ACC112 (cell line): ENCODE data around the gene RPS14.

Experiments
- H2AFZ ChIP-seq: fragments of 200-600 bp; sonication (generic); one replicate; pipeline ENCODE4 v1.6.0; 2017; ENCODE audit warnings: antibody characterized with exemption, low read length; ENCODE audit not compliant: unreplicated experiment
- H3K27ac ChIP-seq: fragments of 200-600 bp; sonication (generic); 2 replicates; pipeline ENCODE4 v1.5.1; 2014; ENCODE audit warnings: low read depth, mild to moderate bottlenecking, antibody characterized with exemption, low read length, moderate library complexity
- H3K27me3 ChIP-seq: fragments of 200-600 bp; sonication (generic); 2 replicates; pipeline ENCODE4 v1.6.1; 2014; ENCODE audit warnings: mild to moderate bottlenecking, antibody characterized with exemption, low read length, moderate library complexity, mixed read lengths; ENCODE audit not compliant: insufficient read depth
- H3K36me3 ChIP-seq: fragments of 200-600 bp; sonication (generic); 2 replicates; pipeline ENCODE4 v1.6.1; 2016; ENCODE audit warnings: mild to moderate bottlenecking, antibody characterized with exemption, low read length, moderate library complexity, mixed read lengths; ENCODE audit not compliant: insufficient read depth
- H3K4me1 ChIP-seq: fragments of 200-600 bp; sonication (generic); one replicate; pipeline ENCODE4 v1.6.1; 2016; ENCODE audit warnings: low read length, mixed read lengths; ENCODE audit not compliant: insufficient read depth, unreplicated experiment, control insufficient read depth
- H3K4me3 ChIP-seq: fragments of 200-600 bp; sonication (generic); 2 replicates; pipeline ENCODE4 v1.5.1; 2014; ENCODE audit warnings: mild to moderate bottlenecking, low read depth, low read length
- H3K79me2 ChIP-seq: fragments of 200-600 bp; sonication (generic); one replicate; pipeline ENCODE4 v1.6.0; 2016; ENCODE audit warnings: low read length; ENCODE audit not compliant: control insufficient read depth, unreplicated experiment, insufficient read depth

Gene RPS14

DNA sequence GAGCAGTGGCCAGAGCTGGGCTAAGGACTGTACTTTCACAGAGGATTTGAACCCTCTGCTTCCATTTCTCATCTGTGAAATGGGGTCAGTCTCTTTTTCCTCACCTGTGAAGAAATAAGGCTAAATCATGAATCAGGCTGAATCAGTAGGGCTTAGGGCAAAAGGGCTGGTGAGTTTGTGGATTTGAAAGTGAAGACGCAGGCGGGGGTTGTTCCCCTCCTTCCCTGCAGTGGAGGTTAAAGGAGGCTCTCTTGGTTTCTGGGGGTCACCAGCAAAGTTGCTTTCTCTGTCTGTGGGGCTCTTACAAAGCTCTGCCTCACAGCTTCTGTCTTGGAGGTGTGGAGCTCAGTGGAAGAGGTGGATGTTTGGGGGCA is 40.7 kb upstream of the RPS14 start:
- Histone ChIP-seq H3K4me1 (peaks cover 56% of the 10 kb centered on the region), H3K27ac (peak overlapping the region; percentile 68; the same call in 1 of the 2 replicates), H3K79me2 (peaks cover 79% of the 10 kb centered on the region), H3K4me3 (no peak overlapping the region), H3K27me3 (no peaks in the 10 kb centered on the region), H3K36me3 (no peaks in the 10 kb centered on the region), H2AFZ (no peak overlapping the region)

DNA sequence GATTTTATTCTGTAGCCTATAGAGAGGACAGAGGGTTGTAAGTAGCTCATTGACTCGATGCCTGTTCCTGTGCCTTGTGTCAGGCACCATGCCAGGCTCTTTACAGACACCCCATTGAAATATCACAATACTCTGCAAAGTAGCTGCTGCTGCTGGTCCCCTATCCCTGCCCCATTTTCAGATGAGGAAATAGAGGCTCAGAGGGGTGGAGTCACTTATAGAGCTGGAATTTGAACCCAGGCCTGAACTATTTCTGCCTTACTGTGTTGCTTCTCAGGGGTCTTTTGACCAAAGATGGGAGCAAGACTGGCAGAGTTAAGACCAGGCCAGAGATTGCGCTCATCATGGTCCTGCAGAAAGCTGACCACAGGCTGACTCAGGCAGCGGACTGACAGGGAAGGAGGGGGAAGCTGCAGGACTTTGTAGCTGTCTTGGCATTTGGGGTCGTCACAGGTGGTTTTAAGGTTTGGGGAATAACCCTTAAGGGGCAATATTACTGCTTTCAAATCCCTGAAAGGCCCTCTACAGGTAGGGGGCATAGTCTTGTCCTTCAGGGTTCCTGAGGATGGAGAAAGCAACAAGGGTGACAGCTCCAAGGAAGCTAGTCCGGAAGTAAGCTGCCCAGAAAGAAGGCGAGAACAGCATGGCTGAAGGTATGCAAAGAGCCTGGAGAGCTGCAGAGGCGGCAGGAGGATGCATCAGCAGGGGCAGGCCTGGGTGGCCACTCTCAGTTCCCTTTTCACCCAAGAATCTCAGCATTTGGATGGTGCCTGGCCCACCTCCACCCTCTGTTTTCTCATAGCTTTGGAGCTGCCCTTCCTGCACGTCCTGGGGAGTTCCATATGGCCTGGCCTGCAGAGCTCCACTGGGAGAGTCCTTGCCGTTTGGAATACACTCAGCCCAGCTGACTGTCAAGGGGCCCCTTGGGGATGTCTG is 40.1 kb upstream of the RPS14 start:
- Histone ChIP-seq H3K27ac (peak overlapping the region; percentile 68), H3K4me3 (peak overlapping the region; percentile 91), H2AFZ (no peak overlapping the region)

DNA sequence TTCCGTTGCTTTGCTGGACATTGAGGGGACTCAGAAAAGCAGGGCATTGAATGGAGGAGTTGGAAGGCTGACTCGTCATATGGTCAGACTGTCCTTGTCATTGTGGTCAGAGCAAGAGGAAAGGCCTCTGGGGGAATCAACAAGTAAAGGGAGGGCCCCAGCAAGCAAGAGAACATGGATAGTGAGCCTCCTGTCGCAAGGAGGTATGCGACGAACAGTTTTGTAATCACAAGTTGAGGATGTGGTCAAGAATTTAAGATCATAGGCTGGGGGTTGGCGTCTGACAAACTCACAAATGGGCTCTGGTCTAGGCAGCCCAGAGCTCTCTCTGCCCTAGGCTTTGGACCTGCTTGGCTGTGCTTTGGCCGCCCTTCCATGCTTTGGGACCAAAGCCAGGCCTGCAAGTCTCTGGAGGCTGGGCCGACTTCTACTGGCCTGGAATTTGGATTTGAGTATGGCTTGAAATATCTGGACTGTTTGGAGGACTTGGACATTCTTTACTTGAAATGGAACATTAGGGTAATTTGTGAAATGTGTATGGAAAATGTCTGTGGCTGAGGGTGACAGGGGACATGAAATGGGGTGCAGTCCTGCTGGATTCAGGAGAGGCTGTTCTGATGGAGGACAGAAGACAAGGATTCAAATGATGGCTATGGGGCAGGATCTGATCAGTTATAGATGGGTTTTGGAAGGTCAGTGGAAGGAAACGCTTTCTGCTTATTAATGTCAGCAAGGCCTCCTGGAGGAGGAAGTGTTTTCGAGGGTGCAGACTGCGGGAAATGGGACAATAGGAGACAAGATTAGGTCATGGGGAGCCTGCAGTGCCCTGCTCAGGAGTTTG is 39.2 kb upstream of the RPS14 start:
- peaks cover 73% of the 10 kb centered on the region for H3K79me2 ChIP-seq
- H3K27ac ChIP-seq = peak overlapping the region; percentile 68
- peak overlapping the region; percentile 91 for H3K4me3 ChIP-seq
- H3K4me1 ChIP-seq = peaks cover 56% of the 10 kb centered on the region
- no peaks in the 10 kb centered on the region for H3K36me3 ChIP-seq
- H2AFZ ChIP-seq = no peak overlapping the region
- H3K27me3 ChIP-seq = no peaks in the 10 kb centered on the region

More for the DNA sequence above, 40.1 kb upstream of the RPS14 start:
- Histone ChIP-seq H3K79me2 (peaks cover 79% of the 10 kb centered on the region), H3K4me1 (peaks cover 56% of the 10 kb centered on the region), H3K27me3 (no peaks in the 10 kb centered on the region), H3K36me3 (no peaks in the 10 kb centered on the region)

DNA sequence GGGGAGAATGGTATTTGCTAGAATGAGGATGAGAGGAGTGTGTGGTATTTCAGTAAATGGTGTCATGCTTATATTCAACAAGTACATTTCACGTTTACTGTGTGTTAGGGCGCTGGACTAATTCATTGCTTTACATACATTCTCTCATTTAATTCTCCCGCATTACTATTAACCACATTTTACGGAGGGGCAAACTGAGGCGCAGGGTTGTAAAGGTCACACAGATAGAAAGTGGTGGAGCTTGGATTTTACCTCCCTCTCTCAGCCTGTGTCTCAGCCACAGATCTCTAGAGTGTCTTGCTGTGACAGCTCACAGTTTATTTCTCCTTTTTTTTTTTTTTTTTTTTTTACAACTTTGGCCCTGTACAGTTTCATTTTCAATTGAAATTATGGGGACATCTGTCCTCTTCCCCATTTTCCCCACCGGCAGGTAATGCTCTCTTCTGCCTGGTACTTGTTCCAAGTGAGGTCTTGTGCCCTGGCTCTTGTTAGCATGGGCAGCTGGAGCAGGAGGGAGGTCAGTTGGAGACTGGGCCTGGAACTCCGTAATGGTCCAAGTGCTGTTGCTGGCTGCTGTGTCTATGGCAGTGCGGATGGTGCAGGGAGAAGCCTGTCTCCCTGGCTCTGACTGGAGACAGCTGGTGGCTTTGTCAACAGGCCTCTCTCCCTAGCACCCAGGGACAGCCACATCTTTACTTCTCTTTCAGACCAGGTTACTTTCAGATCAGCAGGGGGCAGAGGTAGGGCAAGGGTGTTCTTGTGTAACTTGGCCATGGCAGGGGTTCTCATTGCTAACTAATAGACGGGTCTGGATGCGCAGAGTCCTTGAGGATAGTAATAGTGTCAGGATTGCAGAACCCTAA is 37.9 kb upstream of the RPS14 start:
- H2AFZ ChIP-seq = no peak overlapping the region
- H3K79me2 ChIP-seq = peaks cover 63% of the 10 kb centered on the region
- H3K36me3 ChIP-seq = no peaks in the 10 kb centered on the region
- peaks cover 50% of the 10 kb centered on the region for H3K4me1 ChIP-seq
- H3K27ac ChIP-seq = peak overlapping the region; percentile 68
- H3K27me3 ChIP-seq = no peaks in the 10 kb centered on the region
- peak overlapping the region; percentile 91 for H3K4me3 ChIP-seq

DNA sequence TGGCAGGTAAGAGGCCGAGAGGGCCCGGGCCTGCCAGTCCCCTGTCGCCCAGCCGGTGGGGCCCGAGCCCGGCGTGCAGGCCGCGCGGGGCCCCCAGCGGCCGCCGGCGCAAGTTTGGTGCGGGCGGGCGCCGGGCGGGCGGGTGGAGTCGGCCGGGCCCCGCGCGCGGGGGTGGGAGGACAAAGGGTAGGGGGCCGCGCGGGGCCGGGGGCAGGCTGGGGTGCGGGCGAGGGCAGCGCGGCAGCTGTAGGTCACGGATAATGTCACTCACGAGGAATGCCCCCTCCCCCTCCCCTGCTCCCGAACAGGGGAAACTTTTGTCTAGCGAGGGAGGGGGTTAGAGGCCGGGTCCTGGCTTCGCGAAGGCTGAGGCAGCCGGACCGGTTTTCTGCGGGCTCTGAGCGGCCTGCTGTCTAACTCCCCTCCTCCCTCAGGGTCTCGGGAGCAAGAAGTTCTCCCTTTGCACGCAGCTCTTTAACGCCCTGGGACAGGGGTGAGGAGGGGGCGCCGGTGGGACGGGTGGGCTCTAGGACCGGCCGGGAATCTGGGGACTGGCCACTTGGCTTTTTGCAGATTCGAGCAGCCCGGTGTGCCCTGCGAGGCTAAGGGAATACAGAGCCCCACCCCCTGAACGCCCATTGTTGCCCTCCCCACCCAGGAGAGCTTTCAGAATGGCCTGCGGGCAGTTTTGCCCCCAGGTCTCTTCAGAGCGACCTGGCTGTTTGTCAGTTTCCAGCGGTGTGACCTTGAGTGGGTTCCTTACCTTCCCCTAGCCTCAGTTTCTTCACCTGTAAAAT is 37.1 kb upstream of the RPS14 start:
- peaks cover 55% of the 10 kb centered on the region for H3K79me2 ChIP-seq
- peak overlapping the region; percentile 68 for H3K27ac ChIP-seq

DNA sequence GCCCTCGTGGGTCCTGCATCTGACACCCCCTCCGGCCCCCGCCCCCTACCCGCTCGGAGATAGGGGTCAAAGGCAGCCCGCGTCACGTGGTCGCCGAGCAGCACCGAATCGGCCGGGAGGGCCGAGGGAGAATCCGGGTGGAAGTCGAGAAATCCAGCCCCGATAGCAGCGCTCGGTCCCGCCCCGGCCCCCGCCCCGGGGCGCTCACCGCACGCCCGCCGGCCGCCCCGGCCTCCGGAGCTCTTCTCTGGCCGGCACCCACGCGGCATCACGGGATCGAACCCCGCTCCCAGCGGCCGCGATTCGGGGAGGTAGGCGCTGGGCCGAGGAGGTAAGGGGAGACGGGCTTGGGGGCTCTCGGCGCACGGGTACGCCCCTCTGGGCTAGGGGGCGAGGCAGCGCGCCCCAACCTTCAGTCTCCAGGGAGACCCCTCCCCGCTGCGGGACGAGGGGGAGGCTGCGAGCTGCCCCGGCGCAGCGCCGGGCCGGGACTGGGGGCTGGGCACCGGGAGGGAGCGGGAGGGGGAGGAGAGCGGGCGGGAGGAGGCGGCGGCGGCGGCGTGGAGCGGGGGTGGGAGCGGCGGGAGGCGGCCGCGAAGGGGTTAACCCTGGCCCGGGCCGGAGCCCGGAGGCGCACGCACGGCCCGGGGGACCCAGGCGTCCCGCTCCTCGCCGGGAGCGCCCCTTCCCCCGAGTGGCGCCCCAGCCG is 36.3 kb upstream of the RPS14 start:
- Histone ChIP-seq H2AFZ (peak overlapping the region; percentile 95), H3K79me2 (peaks cover 47% of the 10 kb centered on the region), H3K36me3 (no peaks in the 10 kb centered on the region), H3K4me1 (peaks cover 35% of the 10 kb centered on the region), H3K27ac (peak overlapping the region; percentile 44; the same call in 1 of the 2 replicates), H3K27me3 (no peaks in the 10 kb centered on the region), H3K4me3 (peak overlapping the region; percentile 91)

More for the DNA sequence above, 37.1 kb upstream of the RPS14 start:
- Histone ChIP-seq H3K27me3 (no peaks in the 10 kb centered on the region), H3K36me3 (no peaks in the 10 kb centered on the region), H3K4me1 (peaks cover 42% of the 10 kb centered on the region), H2AFZ (no peak overlapping the region), H3K4me3 (peak overlapping the region; percentile 91)

DNA sequence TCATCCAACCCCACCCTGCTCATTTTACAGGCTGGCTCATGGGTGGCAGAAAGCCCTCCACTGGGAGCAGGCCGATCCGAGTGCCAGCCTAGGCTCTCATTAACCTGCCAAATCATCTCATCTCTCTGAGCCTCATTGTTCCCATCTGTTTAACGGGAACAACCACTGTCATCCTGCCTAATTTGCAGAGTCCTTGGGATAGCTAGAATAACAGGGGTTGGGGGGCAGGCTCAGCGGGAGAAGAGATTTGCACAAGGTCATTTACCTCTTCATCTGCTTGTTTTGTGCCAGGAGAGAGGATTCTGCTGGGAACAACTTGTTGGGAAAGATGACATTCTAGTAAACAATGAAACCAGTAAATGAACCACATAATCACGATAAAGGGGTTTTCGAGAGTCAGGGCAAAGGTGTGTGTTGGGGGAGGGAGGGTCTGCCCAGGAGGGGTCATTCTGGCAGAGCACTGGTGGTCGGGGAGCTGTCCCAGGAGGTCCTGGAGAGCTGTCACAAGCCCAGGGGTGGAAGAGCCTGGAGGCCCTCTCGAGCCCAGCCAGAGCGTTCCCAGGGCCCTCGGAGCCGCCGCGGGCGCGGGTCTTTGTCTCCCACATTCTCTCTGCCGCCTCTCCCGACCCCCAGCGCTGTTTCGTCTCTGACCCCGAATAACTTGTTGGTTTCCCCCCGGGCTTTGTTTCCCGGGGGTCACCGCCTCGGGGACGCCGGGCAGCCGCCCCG is 35.6 kb upstream of the RPS14 start:
- H3K4me1 ChIP-seq = peaks cover 27% of the 10 kb centered on the region
- peak overlapping the region; percentile 44; the same call in 1 of the 2 replicates for H3K27ac ChIP-seq
- H3K36me3 ChIP-seq = no peaks in the 10 kb centered on the region
- no peaks in the 10 kb centered on the region for H3K27me3 ChIP-seq
- peaks cover 40% of the 10 kb centered on the region for H3K79me2 ChIP-seq
- peak overlapping the region; percentile 91 for H3K4me3 ChIP-seq
- peak overlapping the region; percentile 95 for H2AFZ ChIP-seq

DNA sequence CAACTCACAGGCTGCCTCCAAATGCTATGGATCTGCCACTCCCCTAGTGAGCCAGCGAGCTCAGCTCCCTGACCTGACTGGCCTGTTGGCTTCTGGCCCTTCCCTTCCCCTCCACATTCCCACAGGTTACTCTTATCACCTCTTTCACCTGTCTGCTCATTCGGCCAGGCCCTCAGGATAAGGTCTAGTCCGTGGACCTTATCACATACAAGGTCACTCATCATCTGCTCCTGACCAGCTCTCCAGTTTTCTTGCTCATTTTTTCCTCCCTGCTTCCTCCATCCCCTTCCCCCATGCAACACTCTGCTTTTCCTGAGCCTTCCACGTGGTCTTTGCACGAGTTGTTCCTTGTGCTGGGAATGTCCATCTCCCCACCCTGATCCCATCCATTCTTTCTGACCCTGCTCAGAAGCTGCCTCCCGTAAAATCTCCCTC is 32.5 kb upstream of the RPS14 start:
- H3K4me1 ChIP-seq = peaks cover 3% of the 10 kb centered on the region
- no peaks in the 10 kb centered on the region for H3K27me3 ChIP-seq

DNA sequence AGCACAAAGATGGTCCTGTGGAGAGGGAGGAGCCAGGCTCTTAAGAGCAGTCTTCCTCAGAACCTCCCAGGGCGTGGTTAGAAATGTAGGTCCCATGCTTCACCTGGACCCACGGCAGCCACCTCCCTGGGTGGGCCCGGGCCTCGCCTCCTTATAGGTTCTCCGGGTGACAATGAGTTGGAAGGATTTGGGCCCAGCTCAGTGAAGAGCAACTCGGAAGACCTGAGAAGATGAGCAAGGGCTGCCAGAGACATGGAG is 32.1 kb upstream of the RPS14 start:
- H3K4me1 ChIP-seq = peaks cover 3% of the 10 kb centered on the region
- no peaks in the 10 kb centered on the region for H3K36me3 ChIP-seq
- H2AFZ ChIP-seq = no peak overlapping the region
- no peaks in the 10 kb centered on the region for H3K27me3 ChIP-seq
- no peak overlapping the region for H3K4me3 ChIP-seq
- peaks cover 5% of the 10 kb centered on the region for H3K79me2 ChIP-seq
- H3K27ac ChIP-seq = no peak overlapping the region

More for the DNA sequence above, 32.5 kb upstream of the RPS14 start:
- H3K36me3 ChIP-seq = no peaks in the 10 kb centered on the region
- H3K27ac ChIP-seq = no peak overlapping the region
- no peak overlapping the region for H3K4me3 ChIP-seq
- no peak overlapping the region for H2AFZ ChIP-seq
- peaks cover 9% of the 10 kb centered on the region for H3K79me2 ChIP-seq
